HEK293T (cell line): ENCODE measurements around the gene WDR93.

Experiments
- ARNT ChIP-seq: fragments of 450-650 bp; IDR thresholded peaks from 2 replicates; pipeline ENCODE4 v1.6.1; 2017; ENCODE audit warnings: mild to moderate bottlenecking
- ELF4 ChIP-seq: fragments of 450-650 bp; IDR thresholded peaks from 2 replicates; pipeline ENCODE4 v1.6.1; 2017; ENCODE audit warnings: antibody characterized with exemption
- FOXK2 ChIP-seq: fragments of 450-650 bp; IDR thresholded peaks from 2 replicates; pipeline ENCODE4 v1.6.1; 2016; ENCODE audit warnings: mild to moderate bottlenecking
- FOXM1 ChIP-seq: fragments of 450-650 bp; IDR thresholded peaks from 2 replicates; pipeline ENCODE4 v1.6.1; 2017; ENCODE audit warnings: mild to moderate bottlenecking, borderline replicate concordance
- HDGF ChIP-seq: fragments of 450-650 bp; IDR thresholded peaks from 2 replicates; pipeline ENCODE4 v1.6.1; 2017; ENCODE audit warnings: antibody characterized with exemption, borderline replicate concordance
- NFRKB ChIP-seq: fragments of 450-650 bp; IDR thresholded peaks from 2 replicates; pipeline ENCODE4 v1.6.1; 2016; ENCODE audit warnings: mild to moderate bottlenecking, moderate library complexity
- SP1 ChIP-seq: fragments of 450-650 bp; IDR thresholded peaks from 2 replicates; pipeline ENCODE4 v1.6.1; 2017
- SUZ12 ChIP-seq: fragments of 450-650 bp; IDR thresholded peaks from 2 replicates; pipeline ENCODE4 v1.6.1; 2016; ENCODE audit warnings: mild to moderate bottlenecking
- ZNF384 ChIP-seq: fragments of 450-650 bp; IDR thresholded peaks from 2 replicates; pipeline ENCODE4 v1.6.1; 2016

DNA sequence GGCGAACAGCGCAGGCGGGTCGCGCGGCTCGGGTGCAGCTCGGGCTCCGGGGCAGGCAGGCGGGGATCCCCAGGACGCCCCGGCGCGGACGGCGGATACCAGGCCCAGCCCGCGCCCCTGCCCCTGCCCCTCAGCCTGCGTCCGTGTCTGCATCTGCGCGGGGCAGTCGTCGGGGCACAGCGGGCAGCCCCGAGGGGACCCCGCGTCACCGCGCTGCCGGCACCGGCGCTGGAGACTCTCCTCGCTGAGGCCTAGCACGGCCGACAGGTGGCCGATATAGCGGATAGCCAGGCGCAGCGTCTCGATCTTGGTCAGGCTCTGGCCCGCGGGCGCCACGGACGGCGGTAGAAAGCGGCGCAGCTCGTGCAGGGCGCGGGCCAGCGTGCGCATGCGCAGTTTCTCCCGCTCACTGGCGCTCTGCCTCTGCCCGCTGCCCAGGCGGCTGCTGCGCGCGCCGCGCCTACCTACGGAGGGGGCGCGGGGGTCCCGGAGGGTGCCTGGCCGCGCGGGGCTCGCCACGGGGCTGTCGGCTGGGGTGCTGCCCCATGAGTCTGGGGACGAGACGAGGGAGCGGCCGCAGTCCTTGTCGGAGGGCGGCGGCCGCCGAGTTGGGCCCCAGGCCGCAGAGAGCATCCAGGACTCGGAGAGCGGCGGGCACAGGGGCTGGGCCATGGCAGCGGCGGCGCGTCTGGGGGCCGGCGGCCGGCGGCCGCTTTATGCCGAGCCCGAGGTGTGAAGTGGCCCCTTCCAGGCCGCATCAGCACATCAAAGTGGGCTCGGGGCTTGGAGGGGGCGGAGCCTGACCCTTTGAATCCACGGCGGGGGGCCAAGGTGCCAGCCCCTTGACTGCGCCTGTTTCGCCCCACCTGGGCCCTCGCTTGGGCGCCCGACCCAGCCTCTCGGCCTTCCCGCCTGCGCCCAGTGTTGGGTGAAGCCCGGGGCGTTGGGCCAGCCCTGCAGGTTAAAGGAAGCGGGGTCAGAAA, 60.2 kb downstream of the WDR93 start, which contains the start of gene MESP1:
- TF ChIP-seq HDGF, result 0 out of 2 replicates have a peak, but pooled peaks have one; percentile 29
- TF ChIP-seq FOXM1, result no peak; the same call in 1 of the 2 replicates
- no peak for TF ChIP-seq SUZ12
- TF ChIP-seq NFRKB, result no peak
- TF ChIP-seq ZNF384, result no peak
- TF ChIP-seq FOXK2, result no peak
- TF ChIP-seq SP1, result no peak
- TF ChIP-seq ELF4, result no peak
- no peak for TF ChIP-seq ARNT
